GM12878 (cell line): ENCODE results near the gene MAD1L1. TPM values are rescaled to one million over a fixed set of nuclear protein-coding genes. Genes with fewer than 3 reads are reported as not detected.

ENCODE experiments used
- ATAC-seq: fragments of 200-7000 bp; cut with Tn5 transposase; 3 replicates; pipeline ENCODE4 v1.9.1; 2020; ENCODE audit warnings: mild to moderate bottlenecking, moderate library complexity
- BruUV-seq: library from RNA; stranded (reverse); fragments of 400-500 nt; replicated peaks from 2 replicates; lab custom pipeline; 2021; lab: Mats Ljungman, UMichigan
- CTCF ChIA-PET: fragments of 300-600 bp; sonication (Branson Sonifier 250); formaldehyde crosslinking; extraction: SDS; loops from one replicate; lab custom pipeline; 2021; ENCODE audit warnings: inconsistent platforms; lab: Yijun Ruan, JAX
- POLR2A ChIA-PET: fragments of 350-600 bp; formaldehyde crosslinking; extraction: SDS; loops from one replicate; lab custom pipeline; 2021; ENCODE audit warnings: inconsistent platforms; lab: Charles Lee
- RAD21 ChIA-PET: fragments of 300-600 bp; sonication (Branson Sonifier 250); formaldehyde crosslinking; loops from one replicate; lab custom pipeline; 2023; ENCODE audit warnings: antibody characterized with exemption; ENCODE audit not compliant: unreplicated experiment; lab: Charles Lee
- SMC1A ChIA-PET: fragments of 300-600 bp; sonication (Branson Sonifier 250); formaldehyde crosslinking; loops from one replicate; lab custom pipeline; 2023; ENCODE audit not compliant: unreplicated experiment, uncharacterized antibody; lab: Charles Lee
- DNase-seq: peaks from one replicate; pipeline ENCODE4 v3.0.0-alpha.2; 2011; ENCODE audit warnings: low read depth, low spot score
- FAIRE-seq: peaks from 3 replicates; lab custom pipeline; 2011; peaks lifted over from hg19 to GRCh38; lab: Jason Lieb, UNC
- H2AFZ ChIP-seq: 2 replicates; pipeline ENCODE4 v1.6.0; 2011; ENCODE audit warnings: low read depth, low read length, control low read depth; ENCODE audit not compliant: control insufficient read depth
- H3K27ac ChIP-seq: 2 replicates; pipeline ENCODE4 v1.5.1; 2011; ENCODE audit warnings: control low read depth; ENCODE audit not compliant: control insufficient read depth, insufficient read depth
- H3K27me3 ChIP-seq, 2 experiments: replicated peaks in 1 of 2; 2 replicates each; pipeline versions ENCODE4 v1.6.0 to v1.6.1; 2011; ENCODE audit warnings: low read length in 1 of 2; ENCODE audit not compliant: control insufficient read depth in 2 of 2, insufficient read depth in 2 of 2
- H3K36me3 ChIP-seq, 2 experiments: 2 replicates each; pipeline ENCODE4 v1.5.1; 2011; ENCODE audit warnings: low read length in 1 of 2; ENCODE audit not compliant: control insufficient read depth in 2 of 2, insufficient read depth in 2 of 2
- H3K4me1 ChIP-seq: 2 replicates; pipeline ENCODE4 v1.6.1; 2011; ENCODE audit warnings: mild to moderate bottlenecking, low read length, moderate library complexity, mixed read lengths; ENCODE audit not compliant: control insufficient read depth, insufficient read depth
- H3K4me2 ChIP-seq: 2 replicates; pipeline ENCODE4 v1.6.0; 2011; ENCODE audit warnings: control low read depth; ENCODE audit not compliant: control insufficient read depth, insufficient read depth
- H3K4me3 ChIP-seq: fragments of 200-600 bp; sonication (generic); 2 replicates; pipeline ENCODE4 v1.5.1; 2016
- H3K79me2 ChIP-seq: 2 replicates; pipeline ENCODE4 v1.6.0; 2011; ENCODE audit warnings: low read length; ENCODE audit not compliant: control insufficient read depth, insufficient read depth
- H3K9ac ChIP-seq: 2 replicates; pipeline ENCODE4 v1.8.0; 2011; ENCODE audit warnings: low read length, control low read depth, mixed read lengths; ENCODE audit not compliant: control insufficient read depth, insufficient read depth
- H3K9me3 ChIP-seq: replicated peaks from 3 replicates; pipeline ENCODE4 v1.5.1; 2011; ENCODE audit warnings: mild to moderate bottlenecking, low read length; ENCODE audit not compliant: control insufficient read depth, insufficient read depth
- H4K20me1 ChIP-seq: 2 replicates; pipeline ENCODE4 v1.6.0; 2011; ENCODE audit not compliant: control insufficient read depth, insufficient read depth
- EP300 ChIP-seq, 2 experiments: fragments of 150-350 bp in 1 of 2; IDR thresholded peaks; 2 replicates each; pipeline ENCODE4 v1.6.1; 2011 to 2012; ENCODE audit warnings: low read depth in 2 of 2, low read length in 2 of 2, borderline replicate concordance in 1 of 2, improper control_type of control experiment in 1 of 2, inconsistent platforms in 1 of 2; ENCODE audit not compliant: control insufficient read depth in 1 of 2
- GATAD2B ChIP-seq: fragments of 450-650 bp; conservative IDR thresholded peaks from 2 replicates; pipeline ENCODE4 v1.6.1; 2017; ENCODE audit warnings: low read depth, mild to moderate bottlenecking, moderate library complexity
- HDAC6 ChIP-seq: fragments of 200-600 bp; sonication (generic); IDR thresholded peaks from one replicate; pipeline ENCODE4 v1.8.0; 2017; ENCODE audit warnings: antibody characterized with exemption; ENCODE audit not compliant: unreplicated experiment
- NBN ChIP-seq: fragments of 450-650 bp; IDR thresholded peaks from 2 replicates; pipeline ENCODE4 v1.6.1; 2016
- SREBF1 ChIP-seq: IDR thresholded peaks from 2 replicates; pipeline ENCODE4 v1.6.1; 2012; ENCODE audit warnings: mild to moderate bottlenecking, low read length
- ZNF274 ChIP-seq: IDR thresholded peaks from one replicate; pipeline ENCODE4 v1.8.0; 2011; ENCODE audit not compliant: insufficient read length, insufficient read depth
- WGBS: methylation state at CpG from one replicate; pipeline ENCODE4 v1.1.6; 2016; ENCODE audit warnings: low lambda C conversion rate; ENCODE audit not compliant: insufficient replicate concordance, insufficient coverage; ENCODE audit errors: missing lambda C conversion rate; 5-methylcytosine and 5-hydroxymethylcytosine counted together
- in situ Hi-C: fragments of 300-500 bp; cut with MboI; formaldehyde crosslinking; loops from 9 replicates; pipeline ENCODE4 v1.14.3; 2018; ENCODE audit warnings: mixed read lengths
- intact Hi-C: fragments of 100-400 bp; cut with micrococcal nuclease; formaldehyde crosslinking; loops from one replicate; pipeline ENCODE4 v1.14.2; 2022; ENCODE audit not compliant: unreplicated experiment
- polyA plus RNA-seq, 11 experiments: library from polyadenylated mRNA; depleted of rRNA in 4 of 11; unstranded in 6 of 11; stranded (reverse) in 5 of 11; fragments of >200 nt; fragmentation: Nextera tagmentation in 4 of 11; fragmentation: Illumina TruSeq in 1 of 11; extraction: Ambion mirVana in 4 of 11; extraction: Trizol in 1 of 11; gene quantifications; 1 replicate in 1 of 11; 2 replicates in 10 of 11; pipeline versions ENCODE4 v1.2.1 to v1.2.3, GENCODE V29; 2011 to 2016; ENCODE audit warnings: inconsistent platforms in 2 of 11, missing spikeins in 2 of 11, low read depth in 1 of 11
- total RNA-seq, 4 experiments: library from RNA; depleted of rRNA in 3 of 4; stranded (reverse); fragments of >200 nt in 3 of 4; fragmentation: Illumina TruSeq in 1 of 4; extraction: Trizol in 1 of 4; gene quantifications; 2 replicates each; pipeline versions ENCODE4 v1.2.1 to v1.2.3, GENCODE V29; 2013 to 2021
- TF ChIP-seq, protein P1 (sequence below): IDR thresholded peaks from 2 replicates; pipeline ENCODE4 v1.6.1; 2011; ENCODE audit warnings: borderline replicate concordance, low read depth, mild to moderate bottlenecking, moderate library complexity, mixed read lengths, low read length; ENCODE audit not compliant: insufficient read depth; ENCODE audit errors: extremely low read length
- TF ChIP-seq, protein P2 (sequence below): IDR thresholded peaks from 2 replicates; pipeline ENCODE4 v1.6.1; 2011; ENCODE audit warnings: low read depth, mild to moderate bottlenecking, low read length, moderate library complexity, borderline replicate concordance; ENCODE audit errors: extremely low read depth
- TF ChIP-seq, protein P3 (sequence below): fragments of 450-650 bp; IDR thresholded peaks from 2 replicates; pipeline ENCODE4 v1.6.1; 2017; ENCODE audit warnings: mild to moderate bottlenecking, low read depth, inconsistent platforms; ENCODE audit not compliant: poor library complexity, severe bottlenecking

The MAD1L1 gene
- total and polyA plus RNA-seq, 10 of the 15 experiments (the other 5 are each of a cell fraction or from before 2014, with no cell fraction given), result 2.2 to 76.8 (median 38.3) TPM

DNA sequence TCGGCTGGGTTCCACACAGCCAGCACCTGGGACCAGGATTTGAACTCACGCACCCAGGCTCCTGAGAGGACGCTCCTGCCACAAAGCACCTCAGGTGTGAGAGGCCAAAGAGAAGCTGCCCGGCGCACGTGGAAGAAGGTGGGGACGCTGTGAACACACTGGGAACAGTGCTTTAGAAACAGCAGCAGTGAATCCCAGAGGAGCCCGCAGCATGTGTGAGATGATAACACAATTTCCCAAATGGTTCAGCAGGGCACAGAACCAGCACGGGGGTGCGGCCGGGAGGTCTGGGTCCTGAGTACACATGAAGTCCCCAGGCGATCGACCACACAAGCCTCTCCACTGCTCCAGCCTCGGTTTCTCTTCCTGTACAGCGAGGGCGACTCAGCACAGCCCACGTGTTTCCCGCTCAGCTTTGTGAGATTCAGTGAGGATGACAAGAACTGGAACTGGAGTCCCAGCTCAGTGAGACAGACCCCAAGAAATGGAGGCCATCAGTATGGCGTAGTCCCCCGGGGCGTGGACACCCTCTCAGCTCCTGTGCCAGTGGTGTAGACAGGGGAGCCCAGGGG lies 188.3 kb downstream of the MAD1L1 start:
- no peaks in the 10 kb centered on the region; a peak in 2 of 4 replicates for H3K36me3 ChIP-seq
- 95% methylated on average over 21 of the region's 21 CpGs for WGBS
- H4K20me1 ChIP-seq, result peaks cover 4% of the 10 kb centered on the region; the same call in 1 of the 2 replicates
- no peaks in the 10 kb centered on the region; the same call in 2 of the 3 replicates for H3K9me3 ChIP-seq
- H2AFZ ChIP-seq, result no peak overlapping the region
- CTCF ChIA-PET, result no interaction called here
- FAIRE-seq (no peak), ATAC-seq (no peak), DNase-seq (no peak)
- no peak overlapping the region for H3K9ac ChIP-seq
- H3K27me3 ChIP-seq, result no peaks in the 10 kb centered on the region
- SMC1A ChIA-PET, result no interaction called here
- H3K79me2 ChIP-seq, result no peaks in the 10 kb centered on the region
- no peak overlapping the region for H3K4me3 ChIP-seq
- POLR2A ChIA-PET, result no interaction called here
- no peak overlapping the region for H3K4me2 ChIP-seq
- H3K27ac ChIP-seq, result no peak overlapping the region
- TF ChIP-seq HDAC6, result no peak
- no peak for TF ChIP-seq GATAD2B
- TF ChIP-seq, protein P1, sequence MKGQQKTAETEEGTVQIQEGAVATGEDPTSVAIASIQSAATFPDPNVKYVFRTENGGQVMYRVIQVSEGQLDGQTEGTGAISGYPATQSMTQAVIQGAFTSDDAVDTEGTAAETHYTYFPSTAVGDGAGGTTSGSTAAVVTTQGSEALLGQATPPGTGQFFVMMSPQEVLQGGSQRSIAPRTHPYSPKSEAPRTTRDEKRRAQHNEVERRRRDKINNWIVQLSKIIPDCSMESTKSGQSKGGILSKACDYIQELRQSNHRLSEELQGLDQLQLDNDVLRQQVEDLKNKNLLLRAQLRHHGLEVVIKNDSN, result no peak
- TF ChIP-seq SREBF1, result no peak
- TF ChIP-seq, protein P2, sequence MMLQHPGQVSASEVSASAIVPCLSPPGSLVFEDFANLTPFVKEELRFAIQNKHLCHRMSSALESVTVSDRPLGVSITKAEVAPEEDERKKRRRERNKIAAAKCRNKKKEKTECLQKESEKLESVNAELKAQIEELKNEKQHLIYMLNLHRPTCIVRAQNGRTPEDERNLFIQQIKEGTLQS, result no peak
- TF ChIP-seq, protein P3, sequence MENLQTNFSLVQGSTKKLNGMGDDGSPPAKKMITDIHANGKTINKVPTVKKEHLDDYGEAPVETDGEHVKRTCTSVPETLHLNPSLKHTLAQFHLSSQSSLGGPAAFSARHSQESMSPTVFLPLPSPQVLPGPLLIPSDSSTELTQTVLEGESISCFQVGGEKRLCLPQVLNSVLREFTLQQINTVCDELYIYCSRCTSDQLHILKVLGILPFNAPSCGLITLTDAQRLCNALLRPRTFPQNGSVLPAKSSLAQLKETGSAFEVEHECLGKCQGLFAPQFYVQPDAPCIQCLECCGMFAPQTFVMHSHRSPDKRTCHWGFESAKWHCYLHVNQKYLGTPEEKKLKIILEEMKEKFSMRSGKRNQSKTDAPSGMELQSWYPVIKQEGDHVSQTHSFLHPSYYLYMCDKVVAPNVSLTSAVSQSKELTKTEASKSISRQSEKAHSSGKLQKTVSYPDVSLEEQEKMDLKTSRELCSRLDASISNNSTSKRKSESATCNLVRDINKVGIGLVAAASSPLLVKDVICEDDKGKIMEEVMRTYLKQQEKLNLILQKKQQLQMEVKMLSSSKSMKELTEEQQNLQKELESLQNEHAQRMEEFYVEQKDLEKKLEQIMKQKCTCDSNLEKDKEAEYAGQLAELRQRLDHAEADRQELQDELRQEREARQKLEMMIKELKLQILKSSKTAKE, result no peak
- no peak for TF ChIP-seq EP300 (IDR thresholded peaks at IDR 0.05; ENCODE audit: borderline replicate concordance in 1 of 2, control insufficient read depth in 1 of 2, low read depth in 2 of 2, low read length in 2 of 2)
- no peak for TF ChIP-seq ZNF274
- no peak for TF ChIP-seq NBN
- peaks cover 1% of the 10 kb centered on the region for H3K4me1 ChIP-seq
- BruUV-seq, result no TSS peak
- in situ Hi-C loops, result no loop called here
- intact Hi-C loops, result no loop called here
- RAD21 ChIA-PET, result no interaction called here
